Thyroid gland (tissue), 4 donors: ENCODE results near the gene ADRA1B. TPM values are rescaled to one million over a fixed set of nuclear protein-coding genes. Genes with fewer than 3 reads are reported as not detected.

Experiments used
- DNase-seq, 2 donors: peaks; one replicate each; pipeline ENCODE4 v3.0.0-alpha.2; 2019
- H3K27ac ChIP-seq, 3 donors: fragments of 200-600 bp; sonication (generic); 1 replicate in 2 of 3; 2 replicates in 1 of 3; pipeline ENCODE4 v1.5.1; 2016 to 2019; ENCODE audit warnings: mild to moderate bottlenecking in 1 of 3, moderate library complexity in 1 of 3
- H3K27me3 ChIP-seq: fragments of 200-600 bp; sonication (generic); one replicate; pipeline ENCODE4 v1.5.1; 2019
- H3K36me3 ChIP-seq, 2 donors: fragments of 200-600 bp; sonication (generic); one replicate each; pipeline ENCODE4 v1.5.1; 2016 to 2019
- H3K4me1 ChIP-seq, 2 donors: fragments of 200-600 bp; sonication (generic); one replicate each; pipeline ENCODE4 v1.5.1; 2017 to 2019
- H3K4me3 ChIP-seq, 3 donors: fragments of 200-600 bp; sonication (generic); replicated peaks in 1 of 3; 1 replicate in 2 of 3; 2 replicates in 1 of 3; pipeline ENCODE4 v1.5.1; 2016; ENCODE audit warnings: mild to moderate bottlenecking in 1 of 3
- H3K9me3 ChIP-seq: fragments of 200-600 bp; sonication (generic); one replicate; pipeline ENCODE4 v1.5.1; 2017
- CTCF ChIP-seq, 6 experiments: fragments of 200-600 bp in 3 of 6; fragments of 450-650 bp in 3 of 6; sonication (generic) in 3 of 6; IDR thresholded peaks; one replicate each; pipeline ENCODE4 v1.5.1; 2016 to 2019; ENCODE audit warnings: antibody characterized with exemption in 6 of 6, mild to moderate bottlenecking in 2 of 6, inconsistent platforms in 1 of 6, moderate library complexity in 1 of 6
- POLR2A ChIP-seq, 2 donors: fragments of 450-650 bp; IDR thresholded peaks; one replicate each; pipeline ENCODE4 v1.6.1; 2017; ENCODE audit warnings: antibody characterized with exemption in 2 of 2, mild to moderate bottlenecking in 2 of 2, moderate library complexity in 1 of 2
- WGBS, 2 donors: methylation state at CpG; one replicate each; pipeline ENCODE4 v1.1.5; 2017; 5-methylcytosine and 5-hydroxymethylcytosine counted together
- intact Hi-C: fragments of 100-400 bp; cut with DNase I; formaldehyde crosslinking; loops from one replicate; pipeline ENCODE4 v1.15.1; 2023
- small RNA-seq: library from RNA; depleted of rRNA; stranded (forward); fragments of <200 nt; gene quantifications from one replicate; pipeline ENCODE3, GENCODE V24; 2016
- total RNA-seq, 4 donors: library from RNA; depleted of rRNA; stranded (reverse); fragments of >200 nt; gene quantifications; one replicate each; pipeline ENCODE4 v1.2.3, GENCODE V29; 2016

ADRA1B gene
- total RNA-seq, 4 donors from 2014 or later = 1.2 to 13.2 (median 3.1) TPM

- Histone ChIP-seq H3K36me3 (no peaks in the 10 kb centered on the region), H3K9me3 (no peaks in the 10 kb centered on the region), H3K27ac (no peak overlapping the region), H3K27me3 (no peaks in the 10 kb centered on the region), H3K4me3 (no peak overlapping the region), H3K4me1 (peaks cover 7 to 15% of the 10 kb centered on the region in 2 donors)
- intact Hi-C loops = loop anchor here (5.0 kb wide), 2 partner anchors 181 to 326 kb away; no protein-coding TSS in a partner anchor
- TF ChIP-seq CTCF (IDR thresholded peaks at IDR 0.05) = no peak
- no peak for TF ChIP-seq POLR2A (IDR thresholded peaks at IDR 0.05)
- no peak for DNase-seq
- WGBS, 2 donors = 72 to 76% methylated on average over 4 of the region's 4 CpGs
These were observed 104.7 kb downstream of the ADRA1B start for GRCh38 chr5:160020964-160021363.

- intact Hi-C loops = loop anchor here (5.0 kb wide), 2 partner anchors 180 to 325 kb away; no protein-coding TSS in a partner anchor
- Histone ChIP-seq H3K9me3 (no peaks in the 10 kb centered on the region), H3K4me3 (no peak overlapping the region), H3K4me1 (peaks cover 7 to 15% of the 10 kb centered on the region in 2 donors), H3K27ac (no peak overlapping the region), H3K27me3 (no peaks in the 10 kb centered on the region), H3K36me3 (no peaks in the 10 kb centered on the region)
- TF ChIP-seq CTCF (IDR thresholded peaks at IDR 0.05) (peak; percentile 64 to 89 (median 79)), POLR2A (IDR thresholded peaks at IDR 0.05) (no peak)
- WGBS, 2 donors = 14 to 24% methylated on average over 3 of the region's 3 CpGs
- DNase-seq = peak; percentile 42 to 49
These were observed 105.7 kb downstream of the ADRA1B start for GRCh38 chr5:160021831-160022446.

Small RNA genes within 50 kb of the gene (small RNA-seq; reads per million reads assigned to genes)
- not detected for gene RF00019

Other genes with a start within 250 kb of the ADRA1B start
- gene TTC1, start 92.7 kb downstream of the ADRA1B start, total RNA-seq = 10 to 100 TPM; 22.3 to 47.1 (median 36.5) TPM
- gene PWWP2A, start 203.0 kb downstream of the ADRA1B start, total RNA-seq = 10 to 100 TPM; 28.9 to 57.3 (median 38.2) TPM